GM19438 (cell line): Measurements from ENCODE around the gene PLA2G3.

Source experiments
- ATAC-seq: cut with Tn5 transposase; IDR thresholded peaks from one replicate; pipeline ENCODE4 v1.9.1; 2021; ENCODE audit warnings: low read depth; ENCODE audit not compliant: unreplicated experiment

Gene PLA2G3

DNA sequence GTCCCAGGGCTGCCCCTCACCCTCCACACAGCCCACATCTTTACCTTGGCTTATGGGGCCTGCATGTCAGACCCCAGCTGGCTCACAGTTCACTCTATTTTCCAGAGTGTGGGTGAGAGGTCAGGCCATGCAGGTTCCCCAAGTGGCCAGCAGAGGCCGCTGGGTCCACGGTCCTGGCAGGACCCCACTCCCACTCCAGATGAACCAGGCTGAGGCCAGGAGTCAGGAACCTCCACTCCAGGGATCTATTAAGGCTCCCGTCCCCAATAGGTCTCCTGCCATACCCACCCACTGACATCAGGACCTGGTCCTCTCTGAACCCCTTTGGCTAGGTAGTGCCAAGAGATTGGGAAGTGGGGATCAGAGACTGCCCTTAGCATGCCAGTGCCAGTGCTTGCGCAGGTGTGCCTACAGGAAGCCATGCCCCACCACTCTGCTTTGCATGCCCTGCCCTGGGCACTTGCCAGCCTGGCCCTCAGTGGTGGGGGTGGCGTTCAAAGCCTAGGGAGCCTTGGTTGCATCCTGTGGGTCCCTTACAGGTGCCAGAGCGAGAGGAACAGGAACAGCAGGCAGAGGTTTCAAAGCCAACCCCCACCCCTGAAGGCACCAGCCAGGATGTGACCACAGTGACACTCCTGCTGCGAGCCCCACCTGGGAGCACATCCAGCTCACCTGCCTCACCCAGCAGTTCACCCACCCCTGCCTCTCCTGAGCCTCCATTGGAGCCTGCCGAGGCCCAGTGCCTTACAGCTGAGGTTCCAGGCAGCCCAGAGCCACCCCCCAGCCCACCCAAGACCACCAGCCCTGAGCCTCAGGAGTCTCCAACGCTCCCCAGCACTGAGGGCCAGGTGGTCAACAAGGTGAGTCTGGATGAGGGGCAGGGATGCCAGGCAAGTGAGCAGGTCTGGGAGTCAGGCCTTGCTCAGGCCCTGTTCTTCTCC is 50.9 kb downstream of the PLA2G3 start:
- ATAC-seq: no peak

DNA sequence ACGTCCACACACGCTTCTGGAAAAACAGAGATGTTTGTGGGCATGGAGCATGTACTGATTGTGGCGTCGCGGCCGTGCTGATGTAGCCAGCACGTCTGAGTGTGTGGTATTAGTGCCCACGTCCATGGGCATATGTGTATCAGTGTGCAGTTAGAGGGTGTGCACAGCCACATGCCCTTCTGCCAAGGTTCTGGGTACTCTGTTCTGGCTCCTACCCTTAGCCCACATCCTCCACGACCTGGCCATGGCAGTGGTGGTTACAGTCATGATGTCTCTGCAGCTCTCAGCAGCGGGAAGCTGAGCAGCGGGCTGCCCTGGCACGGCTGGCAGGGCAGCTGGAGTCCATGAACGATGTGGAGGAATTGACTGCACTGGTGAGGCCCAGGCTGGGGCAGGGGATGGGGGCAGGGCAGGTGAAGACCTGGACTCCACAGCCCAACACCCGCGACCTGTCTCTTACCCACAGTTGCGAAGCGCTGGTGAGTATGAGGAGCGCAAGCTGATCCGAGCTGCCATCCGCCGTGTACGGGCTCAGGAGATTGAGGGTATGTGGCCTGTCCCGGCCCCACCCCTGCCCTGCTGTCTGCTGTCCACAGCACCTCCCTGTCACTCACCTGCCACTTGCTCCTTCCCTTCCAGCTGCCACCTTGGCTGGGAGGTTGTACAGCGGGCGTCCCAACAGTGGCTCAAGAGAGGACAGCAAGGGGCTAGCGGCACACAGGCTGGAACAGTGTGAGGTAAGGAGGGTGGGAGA is 51.9 kb downstream of the PLA2G3 start:
- no peak for ATAC-seq

DNA sequence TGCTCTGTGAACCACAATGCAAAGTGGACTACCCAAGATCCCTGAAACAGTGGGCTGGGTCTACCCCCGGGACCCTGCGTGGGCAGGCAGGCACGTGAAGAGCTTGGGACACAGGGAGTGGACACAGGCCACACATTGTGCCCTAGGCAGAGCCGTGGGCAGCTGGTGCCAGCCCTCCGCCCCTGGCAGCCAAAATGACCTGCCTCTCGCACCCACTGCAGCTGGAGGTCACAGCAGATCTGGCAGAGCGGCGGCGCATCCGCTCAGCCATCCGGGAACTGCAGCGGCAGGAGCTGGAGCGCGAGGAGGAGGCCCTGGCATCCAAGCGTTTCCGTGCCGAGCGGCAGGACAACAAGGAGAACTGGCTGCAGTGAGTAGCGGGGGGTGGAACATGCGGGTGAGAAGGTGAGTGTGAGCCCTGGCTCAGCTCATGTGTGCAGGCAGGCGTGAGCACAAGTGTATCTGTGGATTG is 52.5 kb downstream of the PLA2G3 start:
- ATAC-seq: no peak

GRCh38 chr22:31086703-31087330 is 53.5 kb downstream of the PLA2G3 start:
- no peak for ATAC-seq

DNA sequence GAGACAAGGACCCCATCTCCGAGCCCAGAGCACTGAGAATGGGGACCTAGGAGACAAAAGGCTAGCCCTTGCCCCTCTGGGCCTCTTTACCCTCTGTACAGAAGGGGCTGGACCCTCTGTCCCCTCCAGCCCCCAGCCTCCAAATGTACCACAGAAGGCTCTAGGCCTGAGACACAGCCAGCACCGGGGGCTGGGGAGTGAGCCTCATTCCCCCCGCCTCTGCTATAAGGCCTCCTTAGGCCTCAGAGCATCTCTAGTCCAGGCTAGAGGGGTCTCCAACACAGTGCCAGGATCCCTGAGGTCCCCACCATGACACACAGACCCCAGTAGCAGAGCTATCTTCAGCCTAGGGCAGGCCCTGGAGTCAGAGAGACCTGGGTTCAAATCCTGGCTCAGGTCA is 54.4 kb downstream of the PLA2G3 start:
- ATAC-seq: no peak

GRCh38 chr22:31085493-31085824 is 54.8 kb downstream of the PLA2G3 start:
- ATAC-seq: no peak

- ATAC-seq: peak; percentile 65
Observed at GRCh38 chr22:31084811-31085492, 55.4 kb downstream of the PLA2G3 start.
